ENCODE results near the gene GDF3.

DNA sequence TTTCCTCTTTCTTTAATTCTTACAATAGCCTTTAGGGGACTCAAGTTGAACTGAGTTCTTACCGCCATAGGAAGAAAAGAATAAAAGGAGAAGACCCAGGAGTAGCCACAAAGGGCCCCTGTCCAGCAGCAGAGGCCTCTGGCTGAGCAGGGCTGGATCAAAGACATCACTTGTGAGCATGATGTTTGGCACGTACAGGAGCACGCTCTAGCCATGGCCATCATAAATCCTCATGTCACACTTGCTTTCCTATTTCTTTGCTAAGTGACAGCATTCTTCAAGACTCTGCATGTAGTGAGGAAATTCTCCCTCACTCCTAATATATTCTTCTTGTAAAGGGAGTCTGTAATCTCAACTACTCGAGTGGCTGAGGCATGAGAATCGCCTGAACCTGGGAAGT lies 35.9 kb upstream of the GDF3 start:
- TF ChIP-seq, protein P1, sequence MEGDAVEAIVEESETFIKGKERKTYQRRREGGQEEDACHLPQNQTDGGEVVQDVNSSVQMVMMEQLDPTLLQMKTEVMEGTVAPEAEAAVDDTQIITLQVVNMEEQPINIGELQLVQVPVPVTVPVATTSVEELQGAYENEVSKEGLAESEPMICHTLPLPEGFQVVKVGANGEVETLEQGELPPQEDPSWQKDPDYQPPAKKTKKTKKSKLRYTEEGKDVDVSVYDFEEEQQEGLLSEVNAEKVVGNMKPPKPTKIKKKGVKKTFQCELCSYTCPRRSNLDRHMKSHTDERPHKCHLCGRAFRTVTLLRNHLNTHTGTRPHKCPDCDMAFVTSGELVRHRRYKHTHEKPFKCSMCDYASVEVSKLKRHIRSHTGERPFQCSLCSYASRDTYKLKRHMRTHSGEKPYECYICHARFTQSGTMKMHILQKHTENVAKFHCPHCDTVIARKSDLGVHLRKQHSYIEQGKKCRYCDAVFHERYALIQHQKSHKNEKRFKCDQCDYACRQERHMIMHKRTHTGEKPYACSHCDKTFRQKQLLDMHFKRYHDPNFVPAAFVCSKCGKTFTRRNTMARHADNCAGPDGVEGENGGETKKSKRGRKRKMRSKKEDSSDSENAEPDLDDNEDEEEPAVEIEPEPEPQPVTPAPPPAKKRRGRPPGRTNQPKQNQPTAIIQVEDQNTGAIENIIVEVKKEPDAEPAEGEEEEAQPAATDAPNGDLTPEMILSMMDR (IDR thresholded peaks at IDR 0.05): no peak
- no peak for TF ChIP-seq EZH2 (IDR thresholded peaks at IDR 0.05; ENCODE audit: borderline replicate concordance, insufficient read depth, low read depth, low read length, poor library complexity, severe bottlenecking)
